Caco-2 (cell line): ENCODE data around the gene BRI3. TPM values are rescaled to one million over a fixed set of nuclear protein-coding genes. Genes with fewer than 3 reads are reported as not detected.

Source experiments
- BruUV-seq: library from RNA; stranded (reverse); fragments of 400-500 nt; replicated peaks from 2 replicates; lab custom pipeline; 2021; lab: Mats Ljungman, UMichigan
- CTCF ChIA-PET: fragments of 300-600 bp; sonication (Branson Sonifier 250); formaldehyde crosslinking; loops from one replicate; lab custom pipeline; 2022; ENCODE audit warnings: antibody characterized with exemption; lab: Charles Lee
- POLR2A ChIA-PET: fragments of 300-600 bp; sonication (Branson Sonifier 250); formaldehyde crosslinking; loops from one replicate; lab custom pipeline; 2022; ENCODE audit warnings: antibody characterized with exemption; lab: Charles Lee
- DNase-seq, 2 experiments: peaks; one replicate each; pipeline versions ENCODE4 v3.0.0 to v3.0.0-alpha.2; 2020 to 2022
- H3K27me3 ChIP-seq: replicated peaks from 2 replicates; pipeline ENCODE4 v1.6.0; 2011; ENCODE audit warnings: low read length; ENCODE audit not compliant: control insufficient read depth, insufficient read depth
- H3K36me3 ChIP-seq: 2 replicates; pipeline ENCODE4 v1.5.1; 2011; ENCODE audit warnings: low read length; ENCODE audit not compliant: control insufficient read depth, insufficient read depth
- H3K4me1 ChIP-seq: fragments of 250-450 bp; sonication (Bioruptor Pico); 2 replicates; pipeline ENCODE4 v1.5.1; 2020; ENCODE audit warnings: mild to moderate bottlenecking
- H3K4me3 ChIP-seq: 2 replicates; pipeline ENCODE4 v1.5.1; 2011; ENCODE audit warnings: low read depth, mild to moderate bottlenecking, control low read depth, low read length
- H3K9me3 ChIP-seq: fragments of 250-450 bp; sonication (Bioruptor Pico); 2 replicates; pipeline ENCODE4 v1.5.1; 2020; ENCODE audit warnings: mild to moderate bottlenecking, moderate library complexity
- H3K27ac Mint-ChIP-seq: one replicate; pipeline ENCODE4 v1.8.0; 2022; ENCODE audit warnings: mixed read lengths; ENCODE audit not compliant: unreplicated experiment
- H3K27me3 Mint-ChIP-seq: one replicate; pipeline ENCODE4 v1.8.0; 2022; ENCODE audit warnings: mixed read lengths; ENCODE audit not compliant: insufficient read depth, unreplicated experiment
- H3K36me3 Mint-ChIP-seq: one replicate; pipeline ENCODE4 v1.8.0; 2022; ENCODE audit warnings: mild to moderate bottlenecking, mixed read lengths; ENCODE audit not compliant: insufficient read depth, unreplicated experiment
- H3K4me1 Mint-ChIP-seq: one replicate; pipeline ENCODE4 v1.8.0; 2022; ENCODE audit warnings: low read depth, mixed read lengths; ENCODE audit not compliant: unreplicated experiment
- H3K4me3 Mint-ChIP-seq: one replicate; pipeline ENCODE4 v1.8.0; 2022; ENCODE audit warnings: mild to moderate bottlenecking, moderate library complexity, mixed read lengths; ENCODE audit not compliant: unreplicated experiment
- H3K9me3 Mint-ChIP-seq: one replicate; pipeline ENCODE4 v1.8.0; 2022; ENCODE audit warnings: mixed read lengths; ENCODE audit not compliant: unreplicated experiment
- CTCF ChIP-seq, 2 experiments: fragments of 200-600 bp in 1 of 2; IDR thresholded peaks; 1 replicate in 1 of 2; 2 replicates in 1 of 2; pipeline versions ENCODE4 v1.5.1 to v1.8.0; 2011 to 2022; ENCODE audit warnings: antibody characterized with exemption in 1 of 2, control low read depth in 1 of 2, inconsistent platforms in 1 of 2, low read depth in 1 of 2, low read length in 1 of 2, mild to moderate bottlenecking in 1 of 2, moderate library complexity in 1 of 2; ENCODE audit not compliant: insufficient read depth in 1 of 2, severe bottlenecking in 1 of 2, unreplicated experiment in 1 of 2
- intact Hi-C: fragments of 100-400 bp; cut with micrococcal nuclease; formaldehyde crosslinking; loops from one replicate; pipeline ENCODE4 v1.10.0; 2022; ENCODE audit not compliant: unreplicated experiment
- total RNA-seq: library from RNA; stranded (reverse); gene quantifications from 2 replicates; pipeline ENCODE4 v1.2.3, GENCODE V29; 2022

The BRI3 gene
- total RNA-seq, 1 experiment from 2014 or later, result 224 TPM

- intact Hi-C loops, result loop anchor here (1.0 kb wide), 1 partner anchor 10 kb away; no protein-coding TSS in a partner anchor
- no TSS peak for BruUV-seq
Observed at GRCh38 chr7:98265841-98266271, 15.6 kb upstream of the BRI3 start.

GRCh38 chr7:98266840-98267239 lies 14.6 kb upstream of the BRI3 start:
- TF ChIP-seq CTCF (IDR thresholded peaks at IDR 0.05; ENCODE audit: insufficient read depth in 1 of 2, low read depth in 1 of 2, low read length in 1 of 2, severe bottlenecking in 1 of 2, unreplicated experiment in 1 of 2), result peak; percentile 37 to 52
- Mint-ChIP-seq H3K36me3 (peaks cover 18% of the 10 kb centered on the region), H3K27me3 (no peaks in the 10 kb centered on the region), H3K9me3 (peaks cover 2% of the 10 kb centered on the region), H3K4me1 (peaks cover 15% of the 10 kb centered on the region), H3K4me3 (no peak overlapping the region), H3K27ac (no peak overlapping the region)
- Histone ChIP-seq H3K27me3 (no peaks in the 10 kb centered on the region), H3K9me3 (no peaks in the 10 kb centered on the region; the same call in 1 of the 2 replicates), H3K4me1 (peaks cover 17% of the 10 kb centered on the region), H3K4me3 (no peak overlapping the region), H3K36me3 (no peaks in the 10 kb centered on the region)
- DNase-seq, result no peak
- no TSS peak for BruUV-seq
- intact Hi-C loops, result loop anchor here (1.0 kb wide), 1 partner anchor 9 kb away; no protein-coding TSS in a partner anchor
- CTCF ChIA-PET, result interaction anchor here (0.7 kb wide), 1 partner anchor 467 kb away, joined by 3 read pairs; no protein-coding TSS in a partner anchor
- POLR2A ChIA-PET, result no interaction called here

More at GRCh38 chr7:98265841-98266271, 15.6 kb upstream of the BRI3 start:
- Mint-ChIP-seq H3K27me3 (no peaks in the 10 kb centered on the region), H3K9me3 (peaks cover 6% of the 10 kb centered on the region), H3K4me1 (peaks cover 15% of the 10 kb centered on the region), H3K36me3 (peaks cover 18% of the 10 kb centered on the region), H3K27ac (peak overlapping the region; percentile 90), H3K4me3 (peak overlapping the region; percentile 48)
- H3K27me3 ChIP-seq, result no peaks in the 10 kb centered on the region
- no peaks in the 10 kb centered on the region for H3K36me3 ChIP-seq
- peak; percentile 83 to 89 for DNase-seq
- CTCF ChIA-PET, result interaction anchor here (0.7 to 1.2 kb wide), 5 partner anchors 15 to 135 kb away, joined by 3 to 10 read pairs (median 3); partner anchors contain the start of gene BAIAP2L1
- peaks cover 5% of the 10 kb centered on the region; the same call in 1 of the 2 replicates for H3K9me3 ChIP-seq
- POLR2A ChIA-PET, result interaction anchor here (0.7 kb wide), 2 partner anchors 15 to 152 kb away, joined by 3 to 5 read pairs; partner anchors contain the start of gene BRI3
- no peak for TF ChIP-seq CTCF (IDR thresholded peaks at IDR 0.05; ENCODE audit: insufficient read depth in 1 of 2, low read depth in 1 of 2, low read length in 1 of 2, severe bottlenecking in 1 of 2, unreplicated experiment in 1 of 2)
- H3K4me3 ChIP-seq, result no peak overlapping the region
- H3K4me1 ChIP-seq, result peaks cover 17% of the 10 kb centered on the region

- ChIA-PET CTCF (no interaction called here), POLR2A (no interaction called here)
- BruUV-seq, result no TSS peak
- H3K36me3 ChIP-seq, result no peaks in the 10 kb centered on the region
- H3K9me3 ChIP-seq, result no peaks in the 10 kb centered on the region
- peaks cover 15% of the 10 kb centered on the region for H3K4me1 Mint-ChIP-seq
- H3K4me3 Mint-ChIP-seq, result no peak overlapping the region
- no peaks in the 10 kb centered on the region for H3K27me3 ChIP-seq
- peaks cover 18% of the 10 kb centered on the region for H3K36me3 Mint-ChIP-seq
- H3K27me3 Mint-ChIP-seq, result no peaks in the 10 kb centered on the region
- DNase-seq, result no peak
- H3K9me3 Mint-ChIP-seq, result no peaks in the 10 kb centered on the region
- H3K4me1 ChIP-seq, result peaks cover 17% of the 10 kb centered on the region
- intact Hi-C loops, result no loop called here
- no peak for TF ChIP-seq CTCF (IDR thresholded peaks at IDR 0.05; ENCODE audit: insufficient read depth in 1 of 2, low read depth in 1 of 2, low read length in 1 of 2, severe bottlenecking in 1 of 2, unreplicated experiment in 1 of 2)
- H3K4me3 ChIP-seq, result no peak overlapping the region
- H3K27ac Mint-ChIP-seq, result no peak overlapping the region
Observed at GRCh38 chr7:98267303-98267702, 14.2 kb upstream of the BRI3 start.
